ENCODE results near the gene KLHL29.

KLHL29 gene

DNA sequence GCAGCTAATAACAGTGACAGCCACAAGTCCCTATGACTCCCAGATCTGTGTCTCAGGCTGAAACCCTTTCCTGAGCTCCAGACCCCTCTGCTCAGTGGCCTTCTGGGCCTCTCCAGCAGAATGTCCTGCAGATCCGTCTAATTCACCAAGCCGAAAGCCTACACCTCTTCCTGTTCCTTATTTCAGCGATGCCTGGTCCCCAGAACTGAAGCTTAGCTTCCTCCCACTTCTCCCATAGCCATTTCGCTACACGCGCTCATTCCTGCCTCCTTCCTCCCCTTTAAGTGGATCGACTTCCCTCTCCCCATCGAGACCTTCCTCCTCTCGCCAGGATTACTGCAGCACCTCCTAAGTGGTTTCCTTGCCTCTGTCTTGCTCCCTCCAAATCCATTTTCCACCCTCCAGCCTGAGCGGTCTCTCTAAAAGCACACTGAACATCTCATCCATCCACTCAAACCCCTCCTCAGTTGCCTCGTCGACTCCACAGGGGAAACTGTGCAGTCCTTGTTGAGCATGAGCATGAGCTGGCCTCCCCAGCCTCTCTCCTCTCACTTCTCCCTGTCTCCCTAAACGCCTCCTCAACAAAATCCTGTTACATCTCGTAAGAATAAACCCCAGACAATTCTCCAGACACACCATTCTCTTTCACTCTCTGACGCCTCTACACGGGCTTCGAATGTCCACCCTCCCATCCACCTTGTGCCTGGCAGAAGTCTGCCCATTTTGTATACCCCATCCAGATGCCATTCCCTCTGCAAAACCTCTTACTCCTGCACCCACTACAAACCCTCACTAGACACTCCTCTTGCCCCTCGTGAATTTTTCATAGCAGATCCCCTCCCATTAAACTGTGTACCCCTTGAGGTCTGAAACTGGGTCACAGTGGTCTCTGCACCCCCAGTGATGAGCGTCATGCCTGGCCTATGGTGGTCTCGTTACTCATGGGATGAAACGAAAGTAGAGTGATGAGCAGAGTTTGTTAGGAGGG is 309.4 kb downstream of the KLHL29 start:
- DNase-seq (ENCODE audit: insufficient read length, low spot score) (no peak), FAIRE-seq (no peak)
- TF ChIP-seq, protein P1, sequence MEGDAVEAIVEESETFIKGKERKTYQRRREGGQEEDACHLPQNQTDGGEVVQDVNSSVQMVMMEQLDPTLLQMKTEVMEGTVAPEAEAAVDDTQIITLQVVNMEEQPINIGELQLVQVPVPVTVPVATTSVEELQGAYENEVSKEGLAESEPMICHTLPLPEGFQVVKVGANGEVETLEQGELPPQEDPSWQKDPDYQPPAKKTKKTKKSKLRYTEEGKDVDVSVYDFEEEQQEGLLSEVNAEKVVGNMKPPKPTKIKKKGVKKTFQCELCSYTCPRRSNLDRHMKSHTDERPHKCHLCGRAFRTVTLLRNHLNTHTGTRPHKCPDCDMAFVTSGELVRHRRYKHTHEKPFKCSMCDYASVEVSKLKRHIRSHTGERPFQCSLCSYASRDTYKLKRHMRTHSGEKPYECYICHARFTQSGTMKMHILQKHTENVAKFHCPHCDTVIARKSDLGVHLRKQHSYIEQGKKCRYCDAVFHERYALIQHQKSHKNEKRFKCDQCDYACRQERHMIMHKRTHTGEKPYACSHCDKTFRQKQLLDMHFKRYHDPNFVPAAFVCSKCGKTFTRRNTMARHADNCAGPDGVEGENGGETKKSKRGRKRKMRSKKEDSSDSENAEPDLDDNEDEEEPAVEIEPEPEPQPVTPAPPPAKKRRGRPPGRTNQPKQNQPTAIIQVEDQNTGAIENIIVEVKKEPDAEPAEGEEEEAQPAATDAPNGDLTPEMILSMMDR (IDR thresholded peaks at IDR 0.05; ENCODE audit: insufficient read depth, missing control alignments) = no peak

DNA sequence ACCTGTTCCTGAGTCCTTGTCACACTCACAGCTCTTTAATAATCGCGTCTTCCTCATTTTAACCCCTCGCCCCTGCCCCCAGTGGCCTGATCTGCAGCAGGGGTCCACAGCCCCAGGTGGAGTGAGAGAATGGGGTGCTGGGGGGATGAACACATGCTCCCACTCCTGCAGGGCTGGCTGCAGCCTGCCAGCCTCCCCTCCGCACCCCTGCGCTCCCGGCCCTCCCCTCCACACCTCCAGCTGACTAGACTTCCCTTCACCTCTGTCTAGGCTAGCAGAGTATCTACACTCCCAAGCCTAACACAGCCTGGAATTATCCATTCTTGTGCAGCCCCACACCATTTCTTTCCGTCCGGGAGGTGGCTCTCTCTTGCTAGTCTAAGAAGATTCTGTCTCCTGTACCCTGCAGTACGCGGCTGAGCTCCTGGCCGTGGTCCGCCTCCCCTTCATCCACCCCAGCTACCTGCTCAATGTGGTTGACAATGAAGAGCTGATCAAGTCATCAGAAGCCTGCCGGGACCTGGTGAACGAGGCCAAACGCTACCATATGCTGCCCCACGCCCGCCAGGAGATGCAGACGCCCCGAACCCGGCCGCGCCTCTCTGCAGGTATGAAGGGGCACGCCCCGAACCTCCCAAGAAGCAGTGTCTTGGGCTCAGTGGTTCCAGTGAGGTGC is 310.4 kb downstream of the KLHL29 start:
- TF ChIP-seq, protein P1 (IDR thresholded peaks at IDR 0.05; ENCODE audit: insufficient read depth, missing control alignments) = no peak
- no peak for DNase-seq (ENCODE audit: insufficient read length, low spot score)
- FAIRE-seq = no peak

DNA sequence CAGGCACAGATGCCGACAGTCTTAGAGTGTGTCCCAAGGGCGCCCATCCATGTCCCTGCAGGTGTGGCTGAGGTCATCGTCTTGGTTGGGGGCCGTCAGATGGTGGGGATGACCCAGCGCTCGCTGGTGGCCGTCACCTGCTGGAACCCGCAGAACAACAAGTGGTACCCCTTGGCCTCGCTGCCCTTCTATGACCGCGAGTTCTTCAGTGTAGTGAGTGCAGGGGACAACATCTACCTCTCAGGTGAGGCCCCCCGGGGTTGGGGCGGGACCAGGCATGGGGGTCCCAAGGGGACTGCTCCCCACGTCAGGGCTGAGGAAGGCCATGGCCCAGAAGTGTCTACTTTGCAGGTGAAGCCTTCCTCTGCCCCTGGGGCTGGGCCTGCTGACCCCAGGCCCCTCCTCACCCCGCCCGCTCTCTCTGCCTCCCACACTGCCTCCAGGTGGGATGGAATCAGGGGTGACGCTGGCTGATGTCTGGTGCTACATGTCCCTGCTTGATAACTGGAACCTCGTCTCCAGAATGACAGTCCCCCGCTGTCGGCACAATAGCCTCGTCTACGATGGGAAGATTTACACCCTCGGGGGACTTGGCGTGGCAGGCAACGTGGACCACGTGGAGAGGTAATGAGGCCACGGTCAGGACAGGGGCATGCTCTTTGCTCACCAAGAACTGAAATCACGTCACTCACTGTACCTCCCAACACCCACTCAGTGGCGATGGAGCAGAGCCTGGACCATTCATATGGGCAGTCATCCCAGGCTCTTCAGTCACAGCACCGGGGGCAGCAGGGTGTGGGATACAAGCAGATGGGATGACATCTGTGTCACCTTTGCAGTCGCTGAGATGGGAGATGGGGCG is 311.1 kb downstream of the KLHL29 start:
- TF ChIP-seq, protein P1 (IDR thresholded peaks at IDR 0.05; ENCODE audit: insufficient read depth, missing control alignments) = no peak
- DNase-seq (ENCODE audit: insufficient read length, low spot score) (no peak), FAIRE-seq (no peak)

DNA sequence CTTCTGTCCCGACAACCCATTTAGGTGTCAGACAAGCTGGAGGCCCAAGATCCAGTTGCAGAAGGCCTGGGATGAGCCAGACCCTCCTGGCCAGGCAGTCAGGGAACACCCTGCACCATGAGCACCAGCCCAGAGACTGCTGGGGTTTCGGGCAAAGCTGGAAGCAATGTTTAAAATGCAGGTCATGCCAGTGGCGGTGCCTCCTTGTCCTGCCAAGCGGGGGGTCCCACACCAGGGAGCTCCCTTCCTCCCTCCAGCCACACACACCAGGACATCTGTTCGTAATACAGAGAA is 311.7 kb downstream of the KLHL29 start:
- no peak for DNase-seq (ENCODE audit: insufficient read length, low spot score)
- TF ChIP-seq, protein P1 (IDR thresholded peaks at IDR 0.05; ENCODE audit: insufficient read depth, missing control alignments) = no peak
- FAIRE-seq = no peak

DNA sequence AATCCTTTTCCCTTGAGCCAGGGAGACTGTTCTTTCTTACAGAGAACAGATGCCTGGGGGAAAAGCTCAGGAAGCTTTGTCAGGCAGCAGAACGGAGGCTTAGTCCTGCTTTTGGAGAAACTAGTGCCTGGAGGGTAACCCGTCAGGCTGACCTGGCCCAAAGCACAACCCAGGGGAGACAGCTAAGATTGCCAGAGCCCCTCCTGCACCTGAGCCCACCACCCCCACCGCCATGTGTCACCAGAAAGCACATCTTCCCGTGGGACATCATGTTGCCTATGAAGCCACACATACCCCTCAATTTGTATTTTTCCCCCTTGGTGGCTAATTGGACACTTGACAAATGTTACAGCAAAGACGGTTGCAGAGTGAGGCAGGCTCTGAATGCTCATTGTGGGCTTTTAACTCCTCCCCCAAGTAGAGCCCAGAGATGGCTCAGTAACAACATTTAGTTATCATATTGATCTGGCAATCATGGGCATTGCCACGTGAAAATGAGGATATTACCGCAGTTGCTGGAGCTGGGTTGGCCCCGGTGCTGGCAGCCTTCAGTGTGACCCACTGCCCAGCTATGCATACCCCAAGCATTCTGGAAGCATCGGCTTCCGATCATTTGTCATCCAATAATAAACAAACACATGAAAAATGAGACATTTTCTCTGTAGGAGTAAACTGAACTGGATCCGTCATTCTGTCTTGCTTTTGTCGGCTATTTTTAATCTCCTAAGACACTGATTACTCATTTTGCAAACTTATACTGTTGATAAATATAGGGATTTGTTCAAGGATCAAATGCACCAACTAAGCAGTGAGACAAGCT is 312.5 kb downstream of the KLHL29 start:
- TF ChIP-seq, protein P1 (IDR thresholded peaks at IDR 0.05; ENCODE audit: insufficient read depth, missing control alignments) = no peak

DNA sequence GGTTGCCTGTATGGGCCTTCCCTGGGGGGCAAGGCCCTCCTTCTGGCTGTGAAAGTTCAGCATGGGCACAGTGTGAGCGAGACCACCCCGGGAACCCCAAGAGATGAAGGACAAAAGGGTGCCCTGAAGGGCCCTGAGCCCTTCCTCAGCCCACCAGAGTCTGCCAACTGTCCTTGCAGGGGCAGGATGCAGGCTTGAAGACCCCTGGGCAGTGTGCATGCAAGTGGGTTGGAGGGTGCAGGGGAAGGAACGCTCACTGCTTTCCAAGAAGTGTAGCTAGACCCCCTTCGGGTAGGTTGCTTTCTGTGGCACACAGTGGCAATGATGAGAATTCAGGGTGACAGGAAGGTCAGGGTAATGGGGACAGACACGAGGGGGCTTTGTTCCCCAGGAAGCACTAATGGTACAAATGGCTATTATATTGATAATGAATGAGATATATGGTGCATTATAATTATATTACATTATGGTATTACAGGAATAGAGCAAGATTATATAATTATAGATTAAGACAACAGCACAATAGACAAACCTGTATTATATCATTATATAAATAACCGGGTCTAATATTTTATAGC is 313.2 kb downstream of the KLHL29 start:
- TF ChIP-seq, protein P1 (IDR thresholded peaks at IDR 0.05; ENCODE audit: insufficient read depth, missing control alignments) = no peak
- DNase-seq (ENCODE audit: insufficient read length, low spot score) = no peak
- no peak for FAIRE-seq

More for the DNA sequence above, 312.5 kb downstream of the KLHL29 start:
- FAIRE-seq = no peak
- no peak for DNase-seq (ENCODE audit: insufficient read length, low spot score)

Data from D721Med (cell line).